Measurements from ENCODE around the gene CDKL2. TPM values are rescaled to one million over a fixed set of nuclear protein-coding genes. Genes with fewer than 3 reads are reported as not detected.

The CDKL2 gene
- total and polyA plus RNA-seq, 2 of the 4 experiments (the other 2 are of a cell fraction): 0.09 to 0.18 TPM

- POLR2A ChIA-PET (ENCODE audit: unreplicated experiment): no interaction called here
These were observed 8.9 kb upstream of the CDKL2 start for GRCh38 chr4:75639124-75639695.

More at GRCh38 chr4:75639124-75639695, 8.9 kb upstream of the CDKL2 start:
- no peak overlapping the region for H3K23ac ChIP-seq (ENCODE audit: low read depth, low read length)
- no peak overlapping the region for H2AK9ac ChIP-seq (replicated peaks; ENCODE audit: low read depth, low read length, poor library complexity)
- no peak overlapping the region for H2AFZ ChIP-seq (replicated peaks; ENCODE audit: low read length, poor library complexity)
- no peaks in the 10 kb centered on the region for H3K27me3 ChIP-seq (ENCODE audit: control insufficient read depth, insufficient read depth, low read length)
- no peak overlapping the region for H3K4me3 ChIP-seq (ENCODE audit: insufficient read depth, low read depth, low read length)
- TF ChIP-seq MAFK (IDR thresholded peaks at IDR 0.05; ENCODE audit: low read depth, low read length) (no peak), CEBPB (IDR thresholded peaks at IDR 0.05; ENCODE audit: low read depth, low read length) (peak; percentile 37; the same call in 1 of the 2 replicates), RCOR1 (IDR thresholded peaks at IDR 0.05; ENCODE audit: insufficient replicate concordance, low read length) (no peak)
- no peak overlapping the region for H2AK5ac ChIP-seq (ENCODE audit: low read depth, low read length)
- peaks cover 4% of the 10 kb centered on the region for H3K4me1 ChIP-seq (ENCODE audit: control insufficient read depth, insufficient read depth, low read length)
- in situ Hi-C loops (cut with MboI; ENCODE audit: low sequenced_read_pairs) (no loop called here), intact Hi-C loops (cut with micrococcal nuclease) (no loop called here), dilution Hi-C loops (cut with HindIII; ENCODE audit: low sequenced_read_pairs, unreplicated experiment) (no loop called here)
- ATAC-seq (ENCODE audit: low read depth): no peak
- H4K91ac ChIP-seq (ENCODE audit: insufficient read depth, low read depth, low read length): no peak overlapping the region
- H2BK20ac ChIP-seq (ENCODE audit: low read depth, low read length): no peak overlapping the region
- no TSS peak for BruUV-seq (replicated peaks)
- no peak overlapping the region for H3K4me2 ChIP-seq (ENCODE audit: low read depth, low read length)
- no peaks in the 10 kb centered on the region for H4K20me1 ChIP-seq (ENCODE audit: insufficient read depth, low read length)
- H4K8ac ChIP-seq (ENCODE audit: low read depth in 2 of 2, low read length in 2 of 2): no peak overlapping the region
- H3K79me1 ChIP-seq (ENCODE audit: low read depth in 1 of 2, low read length in 2 of 2): peaks cover 0 to 3% of the 10 kb centered on the region in 2 experiments; a peak in 1 of 4 replicates
- H3K4ac ChIP-seq (ENCODE audit: low read depth, low read length): no peak overlapping the region
- no peak overlapping the region for H3K56ac ChIP-seq (ENCODE audit: extremely low read depth, insufficient read depth, low read length)
- no peak overlapping the region for H4K5ac ChIP-seq (ENCODE audit: low read depth, low read length)
- H3K18ac ChIP-seq (ENCODE audit: low read depth, low read length): no peak overlapping the region
- H2BK5ac ChIP-seq (ENCODE audit: low read depth, low read length, poor library complexity, severe bottlenecking): no peak overlapping the region
- no peaks in the 10 kb centered on the region for H3K9me3 ChIP-seq (ENCODE audit: control insufficient read depth, insufficient read depth, low read length)
- H3K9ac ChIP-seq (ENCODE audit: low read depth, low read length): no peak overlapping the region
- no peak overlapping the region for H2BK120ac ChIP-seq (ENCODE audit: low read depth, low read length)
- CTCF ChIA-PET: no interaction called here
- peaks cover 3% of the 10 kb centered on the region; the same call in 1 of the 2 replicates for H3K9me1 ChIP-seq (ENCODE audit: insufficient read depth, low read length)
- H3K27ac ChIP-seq (ENCODE audit: insufficient read depth, low read length): no peak overlapping the region
- H2BK15ac ChIP-seq (ENCODE audit: low read depth, low read length): no peak overlapping the region
- no peak overlapping the region for H3K14ac ChIP-seq (replicated peaks; ENCODE audit: low read depth, low read length)
- H3K36me3 ChIP-seq (ENCODE audit: control insufficient read depth, insufficient read depth, low read length): peaks cover 3% of the 10 kb centered on the region
- WGBS, 2 experiments (ENCODE audit: extremely low coverage in 2 of 2, insufficient read length in 1 of 2): 83% methylated on average over 1 of the region's 7 CpGs; no CpG with 5 or more reads in 1 of the 2 experiments
- no peak for DNase-seq

Data from IMR-90 (cell line).